Measurements from ENCODE around the gene SALL2.
"Not testable (repeated sequence)": the region's sequence is repeated elsewhere in the genome, so short reads cannot be mapped to it uniquely, and the experiment has no call there.

SALL2 gene

DNA sequence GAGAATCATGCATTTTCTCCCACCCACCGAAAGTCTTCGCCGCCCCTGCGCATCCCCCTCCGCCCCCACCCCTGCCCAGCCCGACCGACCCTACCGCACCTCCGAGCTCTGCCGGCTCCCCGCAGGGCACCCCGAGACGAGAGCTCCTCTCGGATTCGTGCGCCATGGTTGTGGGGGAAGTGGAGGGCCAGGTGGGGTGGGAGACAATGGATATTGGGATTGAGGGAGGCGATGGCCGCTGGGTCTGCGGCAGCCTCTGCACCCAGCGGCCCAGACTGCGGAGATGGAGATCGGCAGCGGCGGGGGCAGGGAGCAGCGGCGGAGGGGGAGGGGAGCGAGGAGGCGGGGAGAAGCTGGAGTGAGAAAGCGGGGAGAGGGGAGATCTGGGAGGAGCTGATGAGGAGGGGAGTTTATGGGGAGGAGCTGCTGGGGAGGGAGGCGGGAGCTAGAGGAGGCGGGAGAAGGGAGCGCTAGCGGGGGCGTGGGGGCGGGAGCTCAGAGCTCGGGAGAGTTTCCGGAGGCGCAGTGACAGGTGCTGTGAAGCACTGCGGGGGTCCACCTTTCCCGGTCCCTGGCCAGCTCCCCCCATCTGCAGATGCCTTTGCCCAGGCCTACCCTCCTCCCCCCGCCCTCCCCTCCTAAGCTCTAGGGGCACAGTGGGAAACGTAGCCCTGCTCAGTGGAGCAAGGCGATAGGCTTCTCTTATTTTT, at the start of gene SALL2:
SALL2 (minus strand) TSS at position 385 of the 710 bp plus-strand sequence; CDS start at position 166, 219 bp downstream.
- peak; percentile 93 to 98 (median 97) for DNase-seq

DNA sequence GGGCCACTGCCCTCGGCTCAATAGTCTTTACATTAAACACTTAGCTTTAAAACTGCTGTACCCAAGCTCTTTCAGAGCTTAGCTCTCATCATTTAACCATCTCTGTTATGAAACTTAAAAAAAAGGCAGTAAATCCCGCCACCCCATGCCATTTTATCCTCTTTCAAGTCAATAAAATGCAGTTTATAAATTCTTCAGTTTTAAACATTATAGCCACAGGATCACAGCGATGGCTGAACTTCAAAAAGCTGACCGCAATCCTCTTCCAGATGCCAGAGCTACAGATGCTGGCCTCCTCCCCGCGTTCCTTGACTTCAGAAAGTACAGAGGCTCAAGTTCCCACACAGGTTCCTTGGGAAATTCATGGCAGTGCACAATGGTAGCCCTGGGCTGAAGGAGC, 49.5 kb upstream of the SALL2 start:
- no peak for DNase-seq

DNA sequence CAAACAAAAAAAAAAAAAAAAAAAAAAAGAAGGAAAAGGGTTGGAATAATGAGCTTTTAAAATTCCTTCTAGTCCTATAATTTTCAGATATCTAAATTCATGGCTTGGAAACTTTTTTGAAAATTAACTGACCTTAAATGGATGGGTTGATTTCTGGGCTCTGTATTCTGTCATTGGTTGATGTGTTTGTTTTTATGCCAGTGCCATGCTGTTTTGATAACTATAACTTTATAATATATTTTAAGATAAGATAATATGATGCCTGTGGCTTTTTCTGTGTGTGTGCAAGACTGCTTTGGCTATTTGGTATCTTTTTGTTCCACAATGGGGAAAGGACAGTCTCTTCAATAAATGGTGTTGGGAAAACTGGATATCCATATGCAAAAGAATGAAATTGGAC, 46.5 kb upstream of the SALL2 start:
- DNase-seq, result no peak

DNA sequence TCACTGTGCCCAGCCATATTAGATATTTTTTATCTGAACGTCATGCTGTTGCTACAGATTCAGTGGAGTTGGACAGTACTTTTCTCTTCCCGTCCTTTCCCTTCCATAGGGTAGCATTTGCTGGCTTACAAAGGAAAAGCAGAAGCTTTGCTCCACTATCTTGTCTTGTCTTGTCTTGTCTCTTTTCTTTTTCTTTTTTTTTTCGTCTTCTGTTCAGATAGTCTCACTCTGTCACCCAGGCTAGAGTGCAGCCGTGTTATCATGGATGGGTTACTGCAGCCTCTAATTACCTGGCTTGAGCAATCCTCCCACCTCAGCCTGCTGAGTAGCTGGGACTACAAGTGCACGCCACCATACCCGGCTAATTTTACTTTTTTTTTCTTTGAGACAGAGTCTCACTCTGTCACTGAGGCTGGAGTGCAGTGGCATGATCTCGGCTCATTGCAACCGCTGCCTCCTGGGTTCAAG, 32.6 kb upstream of the SALL2 start:
- no peak for DNase-seq

DNA sequence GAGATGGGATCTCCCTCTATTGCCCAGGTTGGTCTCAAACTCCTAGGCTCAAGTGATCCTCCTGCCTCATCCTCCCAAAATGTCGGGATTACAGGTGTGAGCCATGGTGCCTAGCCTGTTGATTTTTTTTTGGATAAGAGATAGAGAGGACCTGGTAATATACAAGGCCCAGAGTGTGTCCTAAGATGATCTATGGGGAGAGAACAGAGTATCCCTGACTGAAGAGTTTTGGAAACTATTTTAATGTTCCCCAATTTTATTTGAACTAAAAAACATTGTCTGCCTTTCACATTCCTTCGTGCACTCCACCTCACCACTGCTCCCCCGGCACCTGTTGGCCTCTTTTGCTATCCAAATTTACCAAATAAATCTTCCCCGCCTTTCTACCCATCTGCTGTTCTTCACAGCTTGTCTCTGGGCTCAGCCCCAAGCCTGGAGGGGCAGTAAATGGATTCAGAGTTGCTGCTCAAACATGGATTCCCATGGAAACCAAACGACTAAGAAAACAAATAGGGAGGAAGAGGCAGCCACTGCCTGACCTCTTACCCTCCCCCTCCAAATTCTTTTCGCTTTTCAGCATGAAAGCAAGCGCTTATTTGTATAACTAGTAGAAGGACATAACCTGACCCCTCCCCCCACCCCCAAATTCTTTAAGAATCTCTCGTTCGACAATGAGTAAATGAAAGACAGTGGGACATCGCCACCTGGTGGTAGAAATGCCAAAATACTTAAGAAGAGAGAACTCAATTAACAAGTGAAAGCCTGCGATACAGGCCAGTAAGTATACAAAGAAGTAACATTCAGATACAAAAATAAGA, 31.1 kb upstream of the SALL2 start:
- DNase-seq, result peak; percentile 87 to 98 (median 95)

DNA sequence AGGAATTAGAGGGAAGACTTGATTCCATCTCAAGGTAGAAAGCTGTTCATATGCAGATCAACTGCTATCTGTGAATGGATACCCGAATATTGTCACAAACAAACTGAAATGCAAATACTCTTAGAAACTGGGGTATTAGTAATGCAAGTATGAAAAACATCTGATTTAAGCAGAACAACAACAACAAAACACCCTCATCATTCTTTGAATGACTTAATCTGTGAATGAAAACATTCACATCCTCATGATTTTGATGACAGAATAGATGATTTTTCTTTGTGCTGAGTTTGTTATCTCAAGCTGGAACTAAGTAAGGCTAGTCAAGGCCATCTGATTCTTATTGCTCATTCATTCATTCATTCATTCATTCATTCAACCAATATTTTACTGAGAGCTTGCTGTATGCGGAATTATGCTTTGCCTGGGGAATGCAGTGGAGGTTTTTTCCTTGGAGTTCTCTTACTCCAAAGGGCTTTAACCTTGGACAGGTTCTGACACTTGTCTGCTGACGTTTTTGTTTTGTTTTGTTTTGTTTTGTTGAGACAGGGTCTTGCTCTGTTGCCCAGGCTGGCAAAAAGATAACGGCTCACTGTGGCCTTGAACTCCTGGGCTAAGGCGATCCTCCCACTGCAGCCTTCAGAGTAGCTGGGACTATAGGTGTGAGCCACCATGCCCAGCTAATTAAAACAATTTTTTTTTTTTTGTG, 30.4 kb upstream of the SALL2 start:
- DNase-seq, result peak in 1 of 3 experiments; percentile 51

DNA sequence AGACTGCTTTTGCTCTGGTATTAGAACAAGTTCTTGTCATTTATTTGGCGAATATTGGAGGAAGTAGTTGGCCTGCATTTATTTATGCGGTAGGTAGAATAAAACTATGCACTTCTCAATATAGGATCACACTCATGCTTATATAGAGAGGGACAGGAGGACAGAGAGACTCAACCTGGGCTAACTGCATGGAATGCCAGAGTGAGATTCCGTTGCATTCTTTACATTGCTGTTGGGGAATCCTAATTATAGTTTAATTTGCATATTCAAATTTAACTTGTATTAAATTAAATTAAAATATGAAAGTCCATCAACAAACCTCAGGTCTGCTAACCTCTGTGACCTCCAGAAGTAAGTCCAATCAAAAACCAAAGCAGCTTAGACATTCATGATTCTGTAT, 27.1 kb upstream of the SALL2 start:
- DNase-seq, result no peak

DNA sequence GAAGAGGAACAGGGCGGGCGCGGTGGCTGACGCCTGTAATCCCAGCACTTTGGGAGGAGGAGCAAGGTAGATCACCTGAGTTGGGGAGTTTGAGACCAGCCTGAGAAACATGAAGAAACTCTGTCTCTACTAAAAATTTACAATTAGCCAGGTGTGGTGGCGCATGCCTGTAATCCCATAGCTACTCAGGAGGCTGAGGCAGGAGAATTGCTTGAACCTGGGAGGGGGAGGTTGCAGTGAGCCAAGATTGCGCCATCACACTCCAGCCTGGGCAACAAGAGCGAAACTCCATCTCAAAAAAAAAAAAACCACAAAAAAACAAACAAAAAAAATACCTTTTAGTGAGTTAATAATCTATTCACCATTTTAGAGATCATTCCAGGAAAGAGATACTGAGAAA, 18.4 kb upstream of the SALL2 start:
- DNase-seq, result not testable (repeated sequence)

DNA sequence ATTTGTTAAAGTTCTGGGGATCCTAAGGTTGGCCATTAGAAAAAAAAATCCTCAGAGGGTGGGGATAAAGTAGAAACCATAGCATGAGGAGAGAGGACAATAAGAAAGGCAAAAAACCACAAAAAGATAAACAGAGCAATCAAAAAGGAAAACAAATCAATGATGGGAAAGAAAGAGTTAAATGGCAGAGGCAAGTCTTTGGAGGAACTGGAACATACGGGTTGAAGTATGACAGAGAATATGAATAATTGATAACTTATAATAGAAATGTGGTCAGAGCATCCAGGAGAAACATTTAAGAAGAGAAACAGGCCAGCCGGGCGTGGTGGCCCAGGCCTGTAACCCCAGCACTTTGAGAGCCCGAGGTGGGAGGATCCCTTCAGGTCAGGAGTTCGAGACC, 17.8 kb upstream of the SALL2 start:
- peak in 1 of 3 experiments; percentile 43 for DNase-seq

DNA sequence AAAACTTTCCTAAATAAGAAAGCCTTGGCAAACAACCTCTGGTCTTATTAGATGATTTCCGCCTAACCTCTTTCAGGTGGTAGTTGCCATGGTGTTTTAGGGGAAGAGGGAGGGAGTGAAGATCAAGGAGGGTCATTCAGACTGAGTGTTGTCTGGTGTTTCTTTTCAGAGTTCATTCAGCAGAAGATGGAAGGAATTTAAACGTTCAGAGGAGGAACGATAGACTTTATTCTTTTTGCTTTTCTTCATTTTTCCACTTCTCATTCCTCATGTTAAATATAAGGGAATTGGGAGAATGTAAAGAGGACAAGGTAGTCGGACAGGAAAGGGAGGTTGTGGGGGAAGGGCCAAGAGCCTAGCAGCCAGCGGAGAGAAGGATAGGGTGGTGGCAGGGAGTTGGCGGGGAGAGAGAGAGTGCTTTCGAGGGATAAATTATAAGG, 17.4 kb upstream of the SALL2 start:
- DNase-seq, result peak; percentile 43 to 75 (median 53)

DNA sequence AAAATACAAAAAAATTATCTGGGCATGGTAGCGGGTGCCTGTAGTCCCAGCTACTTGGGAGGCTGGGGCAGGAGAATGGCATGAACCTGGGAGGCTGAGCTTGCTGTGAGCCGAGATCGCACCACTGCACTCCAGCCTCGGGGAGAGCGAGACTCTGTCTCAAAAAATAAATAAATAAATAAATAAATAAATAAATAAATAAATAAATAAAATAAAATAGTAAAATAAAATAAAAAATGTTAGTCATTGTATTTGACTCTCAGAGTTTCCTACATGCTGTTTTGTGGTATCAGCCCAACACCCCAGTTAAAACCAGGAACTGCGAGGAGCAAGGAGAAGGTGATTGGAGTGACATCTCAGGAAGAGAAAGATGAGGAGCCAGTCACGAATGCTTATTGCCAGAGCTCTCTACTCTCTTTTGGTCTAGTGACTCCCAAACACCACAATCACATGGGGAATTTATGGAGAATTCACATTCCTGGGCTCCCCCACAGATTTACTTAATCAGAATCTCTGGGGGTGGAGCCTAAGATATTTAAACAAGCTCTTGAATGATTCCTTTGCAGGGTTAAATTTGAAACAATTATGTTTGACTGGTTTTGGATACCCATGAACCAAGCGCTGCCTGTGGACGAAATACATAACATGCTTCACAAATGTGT, 15.4 kb upstream of the SALL2 start:
- no peak for DNase-seq

DNA sequence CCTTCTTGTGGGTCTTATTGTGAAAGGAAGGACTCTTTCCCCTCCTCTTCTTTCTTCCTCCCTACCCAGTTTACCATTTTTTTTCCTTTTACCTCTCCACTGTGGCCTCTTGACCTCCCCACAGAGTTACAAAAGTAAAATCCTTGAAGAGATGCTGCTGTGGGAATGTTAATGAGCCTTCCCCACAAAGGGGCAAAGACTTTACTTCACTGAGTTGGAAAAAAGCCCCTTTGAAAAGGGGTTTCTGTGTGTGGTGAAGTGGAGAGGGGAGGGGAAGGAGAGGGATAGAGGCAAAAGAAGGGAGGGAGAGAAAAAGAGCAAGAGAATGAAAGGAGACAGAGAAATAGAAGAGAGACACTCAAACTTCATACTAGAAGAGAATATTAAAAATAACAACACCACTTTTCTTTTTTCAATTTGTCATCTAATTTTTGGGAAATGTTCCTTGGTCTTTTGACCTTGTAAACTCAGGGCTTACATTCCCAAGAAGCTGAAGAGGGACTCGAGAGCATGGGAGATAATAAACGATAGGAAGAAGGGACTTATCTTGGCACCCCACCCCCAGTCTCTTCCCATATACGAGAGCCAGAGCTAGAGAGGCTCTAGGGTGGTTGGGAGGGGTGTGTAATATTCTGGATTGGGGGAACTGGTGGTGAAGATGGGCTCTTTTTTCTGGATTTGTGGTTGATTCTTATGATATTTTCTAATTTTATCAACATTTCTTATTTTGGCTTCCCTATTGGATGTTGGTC, 13.2 kb upstream of the SALL2 start:
- no peak for DNase-seq

DNA sequence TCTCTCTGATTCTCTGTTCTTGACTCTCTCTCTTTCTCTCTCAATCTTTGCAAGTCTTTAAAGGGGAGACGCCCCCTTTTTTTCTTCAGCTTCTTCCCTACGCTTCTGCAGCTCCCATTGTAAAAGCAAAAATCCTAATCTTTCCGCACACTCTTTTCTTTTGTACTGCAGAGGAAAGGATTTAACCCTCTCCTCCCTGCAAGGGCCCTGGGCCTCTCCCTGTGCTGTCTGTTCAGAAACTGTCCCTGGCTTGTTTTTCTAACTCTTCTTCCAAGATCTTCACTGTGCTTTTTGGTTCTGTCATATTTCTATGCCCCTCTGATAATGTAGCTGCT, 10.9 kb upstream of the SALL2 start:
- DNase-seq, result peak in 1 of 3 experiments; percentile 45

DNA sequence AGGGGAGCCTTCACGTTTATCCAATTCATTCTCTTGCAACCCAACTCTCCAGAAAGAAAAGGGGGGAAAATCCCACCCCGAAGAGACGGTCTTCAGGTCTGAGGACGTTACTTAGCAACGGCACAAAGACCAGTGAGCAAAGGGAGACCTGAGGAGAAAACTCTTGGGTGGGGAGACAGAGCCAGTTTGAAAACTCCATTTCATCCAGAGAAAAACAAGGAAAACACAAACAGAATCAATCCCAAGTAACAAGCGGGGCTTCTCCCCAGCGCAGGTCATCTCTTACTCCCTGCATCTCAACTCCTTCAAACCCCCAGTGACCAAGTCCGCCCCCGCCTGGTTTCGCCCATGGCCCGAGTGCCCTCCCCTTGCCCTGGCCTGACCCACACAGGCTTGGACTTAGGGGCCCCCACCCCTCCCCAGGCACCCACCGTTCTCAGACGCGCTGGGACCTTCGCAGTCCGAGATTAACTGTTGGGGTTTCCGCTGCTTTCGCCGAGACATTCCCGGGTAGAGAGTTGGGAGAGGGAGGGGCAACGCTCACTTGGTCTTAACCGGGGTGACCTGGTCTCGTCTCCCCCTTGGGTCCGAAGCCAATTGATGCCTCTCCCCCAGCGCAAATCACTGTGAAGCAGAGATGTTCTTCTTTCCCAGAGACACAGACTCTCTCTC, 10.4 kb upstream of the SALL2 start:
- DNase-seq, result peak in 2 of 3 experiments; percentile 28 to 56

DNA sequence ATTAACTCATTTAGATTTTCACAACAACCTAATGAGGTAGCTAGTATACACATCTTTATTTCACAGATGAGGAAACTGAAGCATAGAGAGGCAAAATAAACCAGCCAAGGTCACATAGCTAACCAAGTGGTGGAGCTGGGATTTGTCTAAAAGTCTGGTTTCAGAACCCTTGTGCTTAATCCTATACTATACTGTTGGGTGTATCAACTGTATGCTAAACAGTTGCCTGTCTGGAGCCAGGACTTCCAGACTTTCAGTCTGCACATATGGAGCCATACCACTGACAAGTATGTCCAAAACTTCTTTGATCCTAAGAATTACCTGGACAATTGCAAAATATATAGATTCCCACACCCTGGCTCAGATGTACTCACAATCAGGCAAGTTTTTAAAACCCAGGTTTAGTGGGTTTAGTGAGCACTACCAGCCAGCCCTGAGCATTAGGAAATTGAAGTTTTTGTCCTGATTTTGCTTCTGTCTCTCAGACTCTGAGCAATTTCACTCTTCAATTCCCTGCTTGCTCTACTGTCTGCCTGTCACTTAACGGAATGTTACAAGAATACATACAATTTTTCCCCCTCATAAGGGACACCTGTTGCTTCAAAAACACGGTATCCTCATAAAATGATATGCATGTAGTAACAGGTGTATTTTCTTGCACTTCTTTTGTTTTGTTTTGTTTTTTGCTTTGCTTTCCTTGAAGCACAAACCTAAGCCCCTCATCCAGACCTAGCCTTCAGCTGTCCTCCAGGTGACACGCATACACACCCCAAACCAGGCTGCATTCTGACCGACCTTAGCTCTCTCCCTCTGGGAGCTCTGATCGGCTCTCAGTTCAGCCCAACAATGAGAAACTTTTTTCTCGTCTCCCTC, 9.6 kb upstream of the SALL2 start:
- no peak for DNase-seq

DNA sequence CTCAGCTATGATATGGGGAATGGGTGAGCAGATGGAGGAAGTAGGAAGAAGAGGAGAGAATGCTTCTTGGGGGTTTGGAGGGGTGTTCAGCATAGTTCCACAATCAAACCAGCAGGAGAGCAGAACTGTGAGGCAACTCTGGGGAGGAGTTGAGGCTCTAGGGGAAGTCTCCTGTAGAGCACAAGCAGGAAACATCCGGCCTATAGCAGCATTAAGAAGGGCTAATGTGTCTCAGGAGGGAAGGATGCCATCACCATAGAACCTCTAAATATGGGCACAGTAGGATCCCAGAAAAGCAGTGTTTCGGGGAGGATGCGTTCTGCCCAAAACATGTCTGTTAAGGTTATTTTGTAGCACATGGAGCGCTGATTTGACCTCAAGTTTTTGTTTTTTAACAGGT, 8.4 kb upstream of the SALL2 start:
- DNase-seq, result no peak

DNA sequence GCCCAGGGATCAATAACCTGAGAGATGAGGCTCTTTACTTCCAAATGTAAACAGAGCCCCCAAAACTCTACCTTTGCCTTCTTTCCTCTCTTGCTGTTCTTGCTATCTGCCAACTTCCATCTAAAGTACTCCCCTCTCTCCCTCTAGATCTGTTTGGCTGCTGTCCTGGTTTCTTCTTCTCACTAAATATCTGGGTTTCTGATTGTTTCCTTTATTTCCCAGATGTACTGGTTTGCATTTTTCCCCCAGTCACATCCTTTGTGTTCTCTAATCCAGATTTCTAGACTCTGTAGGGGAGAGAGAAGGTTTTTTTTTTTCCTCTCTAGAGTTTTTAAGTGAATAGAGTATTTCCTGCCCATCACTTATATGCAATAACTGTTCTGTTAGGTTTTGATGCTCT, 7.1 kb upstream of the SALL2 start:
- no peak for DNase-seq

DNA sequence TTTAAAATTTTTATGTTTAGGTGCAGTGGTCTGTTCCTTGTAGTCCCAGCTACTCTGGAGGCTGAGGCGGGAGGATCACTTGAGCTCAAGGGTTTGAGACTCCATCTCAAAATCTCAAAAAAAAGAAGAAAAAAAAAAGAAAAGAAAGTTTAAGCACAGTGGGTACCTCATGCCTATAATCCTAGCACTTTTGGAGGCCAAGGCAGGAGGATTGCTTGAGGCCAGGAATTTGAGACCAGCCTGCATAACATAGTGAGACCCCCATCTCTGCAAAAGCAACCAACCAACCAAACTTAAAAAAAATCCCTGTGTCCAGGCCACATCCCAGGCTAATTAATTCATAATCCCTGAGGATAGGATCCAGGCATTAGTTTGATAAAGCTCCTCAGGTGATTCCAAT, 3.4 kb upstream of the SALL2 start:
- no peak for DNase-seq

DNA sequence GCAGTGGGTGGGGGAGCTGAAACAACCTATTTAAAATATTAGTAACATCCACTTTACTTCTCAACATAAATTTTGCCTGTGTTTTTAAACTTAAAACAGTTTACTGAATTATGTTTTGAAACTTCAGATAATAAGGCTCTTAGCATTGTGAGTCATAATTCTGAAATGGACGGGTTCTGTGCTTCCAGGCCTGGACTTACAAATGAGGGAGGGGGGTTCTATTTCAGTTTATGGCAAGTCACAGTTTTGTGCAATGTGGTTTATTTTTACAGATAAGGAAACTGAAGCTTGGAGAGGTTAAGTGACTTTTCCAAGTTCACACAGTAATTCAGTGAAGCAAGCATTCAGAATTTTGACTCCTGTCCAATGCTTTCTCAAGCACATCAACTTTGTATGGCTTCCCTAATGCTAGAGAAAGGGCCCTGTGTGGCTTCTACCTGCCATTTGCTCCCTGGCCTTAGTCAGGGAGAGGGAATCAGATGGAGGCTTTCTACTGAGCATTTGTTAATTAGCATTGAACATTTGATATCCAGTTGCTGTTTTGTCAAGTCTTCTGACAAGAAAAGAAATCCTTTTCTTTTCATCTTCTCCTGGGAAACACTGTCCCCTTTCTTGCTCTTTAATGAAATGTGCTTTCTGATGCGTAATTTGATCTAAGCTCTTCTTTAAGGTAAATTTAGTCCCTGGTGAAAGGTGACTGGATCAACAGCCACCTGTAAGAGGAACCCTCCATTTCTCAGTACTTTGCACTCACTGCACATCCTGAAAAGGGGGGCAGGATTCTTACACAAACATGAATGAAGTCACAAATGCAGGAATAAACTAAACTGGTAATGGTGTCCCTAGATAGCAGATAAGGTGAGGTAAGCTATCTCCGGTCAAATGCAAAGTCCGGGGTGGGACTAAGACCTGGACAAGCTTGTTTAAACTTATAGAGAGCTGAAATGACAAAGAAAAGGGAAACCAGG, 2.5 kb upstream of the SALL2 start:
- peak in 2 of 3 experiments; percentile 44 to 53 for DNase-seq

All from NCI-H1417 (cell line).